ENCODE results near the gene SAFB2.

DNA sequence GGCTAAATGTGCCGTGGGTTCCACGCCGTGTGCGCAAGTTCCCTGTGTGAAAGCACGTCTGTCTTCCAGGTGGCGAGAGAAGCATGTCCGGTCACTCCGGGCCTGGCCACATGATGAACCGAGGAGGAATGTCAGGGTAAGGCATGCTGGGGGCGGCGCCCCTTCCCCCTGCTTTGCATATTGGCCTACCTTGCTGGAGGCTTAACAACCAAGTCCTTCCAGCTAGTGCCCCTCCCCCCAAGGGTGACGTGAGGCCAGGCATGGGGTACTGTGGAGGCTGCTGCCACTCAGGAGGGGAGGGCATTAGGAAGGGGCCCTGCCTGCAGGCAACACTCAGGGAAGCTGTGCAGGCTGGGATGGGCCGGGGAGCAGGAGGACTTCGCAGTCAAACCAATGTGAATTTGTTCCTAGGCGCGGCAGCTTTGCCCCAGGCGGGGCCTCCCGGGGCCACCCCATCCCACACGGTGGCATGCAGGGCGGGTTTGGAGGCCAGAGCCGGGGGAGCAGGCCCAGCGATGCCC lies 45.2 kb upstream of the SAFB2 start:
- TF ChIP-seq SPI1 (IDR thresholded peaks at IDR 0.05; ENCODE audit: low read depth, low read length) (no peak), POLR2A (IDR thresholded peaks at IDR 0.05; ENCODE audit: low read depth, low read length) (peak; percentile 49; the same call in 1 of the 2 replicates), POLR2AphosphoS5 (IDR thresholded peaks at IDR 0.05; ENCODE audit: low read depth, low read length) (no peak; the same call in 1 of the 2 replicates), TAF1 (IDR thresholded peaks at IDR 0.05; ENCODE audit: low read depth, low read length) (no peak), PAX5 (IDR thresholded peaks at IDR 0.05; ENCODE audit: insufficient read depth, low read length, severe bottlenecking) (no peak), POU2F2 (IDR thresholded peaks at IDR 0.05; ENCODE audit: low read depth, low read length) (no peak)
